ENCODE data around the gene FKBP6.
A peak's percentile ranks its signal among the peaks of the same experiment; 100 is the strongest.
"Not testable (repeated sequence)": the region's sequence is repeated elsewhere in the genome, so short reads cannot be mapped to it uniquely, and the experiment has no call there.

Gene FKBP6

GRCh38 chr7:73324081-73324845 is 3.7 kb upstream of the FKBP6 start:
- peak; percentile 87 for DNase-seq (ENCODE audit: low spot score)

DNA sequence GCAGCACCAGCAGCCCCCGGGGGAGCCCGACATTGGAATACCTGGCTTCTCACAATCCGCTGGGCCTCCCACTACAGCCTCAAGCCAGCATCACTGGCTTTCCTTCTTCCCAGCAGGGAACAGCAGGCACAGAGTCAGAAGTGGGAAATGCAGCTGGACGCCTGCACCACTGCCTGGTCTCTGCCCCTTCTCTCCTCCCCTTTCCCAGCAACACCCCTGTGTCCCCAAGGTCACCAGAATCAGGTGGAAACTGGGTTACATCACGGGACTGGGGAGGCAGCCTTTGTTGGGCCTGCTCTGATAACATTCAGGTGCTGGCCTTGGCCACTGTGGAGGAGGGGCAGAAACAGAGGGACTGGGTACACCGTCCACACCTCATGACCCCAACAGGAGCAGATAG is 2.5 kb upstream of the FKBP6 start:
- DNase-seq (ENCODE audit: low spot score), result not testable (repeated sequence)

DNA sequence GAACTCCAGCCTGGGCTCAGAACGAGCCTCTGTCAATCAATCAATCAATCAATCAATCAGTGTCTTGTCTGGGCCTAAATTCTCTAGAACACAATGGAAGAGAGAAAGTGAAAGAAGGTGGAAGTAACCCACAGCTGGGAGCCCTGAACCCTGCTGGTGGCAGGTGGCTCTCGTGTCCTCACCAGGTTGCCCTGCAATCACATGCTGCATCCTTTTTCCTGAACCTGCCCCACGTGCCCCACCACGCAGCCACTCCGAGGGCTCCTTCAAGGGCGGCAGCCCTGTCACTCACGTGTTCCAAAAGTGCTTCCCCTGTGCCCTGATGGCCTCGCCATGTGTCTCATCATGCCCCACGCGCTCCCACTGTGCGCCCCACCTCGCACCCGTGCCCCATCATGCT is 512 bp upstream of the FKBP6 start:
- not testable (repeated sequence) for DNase-seq (ENCODE audit: low spot score)

GRCh38 chr7:73328696-73329095 is 735 bp downstream of the FKBP6 start:
- no peak for DNase-seq (ENCODE audit: low spot score)

- no peak for DNase-seq (ENCODE audit: low spot score)
Observed at GRCh38 chr7:73329861-73330581, 2.1 kb downstream of the FKBP6 start.

- no peak for DNase-seq (ENCODE audit: low spot score)
Observed at GRCh38 chr7:73330772-73331171, 2.8 kb downstream of the FKBP6 start.

- no peak for DNase-seq (ENCODE audit: low spot score)
Observed at GRCh38 chr7:73332447-73332846, 4.5 kb downstream of the FKBP6 start.

- no peak for DNase-seq (ENCODE audit: low spot score)
Observed at GRCh38 chr7:73338321-73338720, 10.4 kb downstream of the FKBP6 start.

DNA sequence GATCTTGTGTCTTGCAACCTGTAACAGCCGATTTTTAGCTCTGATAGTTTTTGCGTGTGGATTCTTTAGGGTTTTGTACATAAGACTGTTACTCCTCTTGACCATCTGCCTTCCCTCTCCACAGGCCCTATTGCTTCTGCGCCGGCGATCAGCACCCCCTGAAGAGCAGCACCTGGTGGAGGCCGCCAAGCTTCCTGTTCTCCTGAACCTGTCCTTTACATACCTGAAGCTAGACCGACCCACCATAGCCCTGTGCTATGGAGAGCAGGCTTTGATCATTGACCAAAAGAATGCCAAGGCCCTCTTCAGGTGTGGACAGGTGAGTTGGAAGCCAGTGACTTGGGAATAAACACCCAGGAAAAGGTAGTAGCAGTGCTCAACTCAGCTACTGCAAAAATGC is 12.6 kb downstream of the FKBP6 start:
- DNase-seq (ENCODE audit: low spot score), result no peak

GRCh38 chr7:73341877-73342276 is 13.9 kb downstream of the FKBP6 start:
- DNase-seq (ENCODE audit: low spot score), result no peak

GRCh38 chr7:73342645-73343044 is 14.7 kb downstream of the FKBP6 start:
- DNase-seq (ENCODE audit: low spot score), result no peak

- no peak for DNase-seq (ENCODE audit: low spot score)
Observed at GRCh38 chr7:73343671-73344380, 15.9 kb downstream of the FKBP6 start.

GRCh38 chr7:73345538-73345937 is 17.6 kb downstream of the FKBP6 start:
- DNase-seq (ENCODE audit: low spot score), result no peak

GRCh38 chr7:73345951-73346350 is 18.0 kb downstream of the FKBP6 start:
- no peak for DNase-seq (ENCODE audit: low spot score)

DNA sequence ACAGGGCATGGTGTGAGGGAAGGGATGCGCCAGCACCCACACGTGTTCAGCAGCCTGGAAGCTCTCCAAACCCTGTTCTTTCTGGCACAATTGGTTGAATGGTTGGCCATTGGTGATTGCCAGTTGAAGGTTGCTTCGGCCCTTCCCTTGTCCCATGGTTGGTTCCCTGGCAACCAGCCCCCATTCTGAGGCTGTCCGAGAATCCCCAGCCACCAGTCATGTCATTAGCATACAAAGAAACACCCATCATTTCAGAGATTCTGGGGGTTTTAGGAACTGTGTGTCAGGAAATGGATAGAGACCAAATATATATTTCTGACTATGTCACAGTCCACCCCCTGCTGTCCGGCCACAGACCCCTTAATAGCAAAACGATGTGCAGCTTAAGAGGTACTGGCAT is 21.8 kb downstream of the FKBP6 start:
- DNase-seq (ENCODE audit: low spot score), result no peak

DNA sequence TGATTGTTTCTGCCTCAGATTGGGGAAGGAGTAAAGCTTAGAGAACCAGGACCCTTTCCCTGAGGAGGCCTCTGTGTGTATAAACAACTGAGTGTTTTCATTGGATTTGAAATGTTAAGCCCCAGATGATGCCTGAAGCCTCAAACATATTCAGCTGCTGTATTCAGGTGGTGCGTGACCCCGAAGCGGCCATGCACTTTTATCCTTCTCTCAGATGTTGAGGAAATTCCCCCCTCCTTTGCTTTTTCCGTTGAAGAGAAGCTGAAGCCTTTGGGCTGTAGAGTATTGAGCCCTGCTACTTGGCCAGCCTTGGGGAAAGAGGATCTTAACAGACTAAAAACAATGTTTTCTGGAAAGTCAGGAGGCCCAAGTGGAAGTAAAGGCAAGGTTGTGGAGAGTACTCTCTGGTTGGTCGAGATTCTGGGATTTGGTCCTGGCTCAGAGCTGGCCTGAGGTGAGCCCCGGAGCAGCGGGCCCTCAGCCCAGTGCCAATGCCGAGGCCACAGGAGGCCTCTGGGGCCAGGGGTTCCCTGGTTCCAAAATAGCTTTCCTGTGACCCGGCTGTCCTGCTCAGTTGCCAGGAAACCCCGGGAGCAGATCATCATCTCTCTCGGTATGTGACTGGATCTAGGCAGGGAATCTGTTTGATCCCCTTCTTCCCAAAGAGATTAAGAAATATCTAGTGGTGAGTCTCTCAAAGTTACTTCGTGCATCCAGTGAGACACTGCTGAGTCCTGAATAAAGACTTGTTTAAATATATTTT is 22.5 kb downstream of the FKBP6 start:
- no peak for DNase-seq (ENCODE audit: low spot score)

DNA sequence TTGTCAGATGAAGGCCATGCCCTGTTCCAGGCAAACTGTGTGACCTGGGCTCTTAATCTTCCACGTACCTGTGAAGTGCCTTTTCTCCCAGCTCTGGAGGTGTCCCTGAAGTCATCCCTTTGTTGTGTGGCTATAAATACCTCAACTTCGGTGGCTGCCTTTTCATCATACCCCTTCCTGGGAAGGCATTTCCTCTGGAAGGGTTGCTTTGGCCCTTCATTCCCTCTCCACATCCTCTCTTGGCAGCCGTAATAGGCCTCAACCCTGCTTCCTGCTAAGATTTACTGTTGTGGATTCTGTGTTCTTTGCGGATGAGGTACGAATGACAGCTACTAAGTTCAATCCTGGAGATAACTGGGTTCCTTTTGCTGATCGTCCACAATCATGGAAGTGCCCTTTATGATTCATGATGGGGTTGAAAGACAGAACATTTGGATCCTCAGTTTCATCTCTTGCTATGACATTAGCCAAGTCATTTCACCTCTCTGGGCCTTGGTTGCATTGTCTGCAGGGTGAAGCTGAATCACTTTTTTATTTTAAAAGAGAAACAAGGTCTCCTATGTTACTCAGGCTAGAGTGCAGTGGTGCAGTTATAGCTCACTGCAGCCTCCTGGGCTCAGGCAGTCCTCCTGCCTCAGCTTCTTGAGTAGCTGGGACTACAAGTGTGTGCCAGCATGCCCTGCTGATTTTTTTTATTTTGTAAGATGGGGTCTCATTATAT is 23.6 kb downstream of the FKBP6 start:
- no peak for DNase-seq (ENCODE audit: low spot score)

- no peak for DNase-seq (ENCODE audit: low spot score)
Observed at GRCh38 chr7:73352784-73353183, 24.8 kb downstream of the FKBP6 start.

- DNase-seq (ENCODE audit: low spot score), result peak; percentile 20
Observed at GRCh38 chr7:73353243-73353642, 25.3 kb downstream of the FKBP6 start.

- DNase-seq (ENCODE audit: low spot score), result no peak
Observed at GRCh38 chr7:73354196-73354595, 26.2 kb downstream of the FKBP6 start.

DNA sequence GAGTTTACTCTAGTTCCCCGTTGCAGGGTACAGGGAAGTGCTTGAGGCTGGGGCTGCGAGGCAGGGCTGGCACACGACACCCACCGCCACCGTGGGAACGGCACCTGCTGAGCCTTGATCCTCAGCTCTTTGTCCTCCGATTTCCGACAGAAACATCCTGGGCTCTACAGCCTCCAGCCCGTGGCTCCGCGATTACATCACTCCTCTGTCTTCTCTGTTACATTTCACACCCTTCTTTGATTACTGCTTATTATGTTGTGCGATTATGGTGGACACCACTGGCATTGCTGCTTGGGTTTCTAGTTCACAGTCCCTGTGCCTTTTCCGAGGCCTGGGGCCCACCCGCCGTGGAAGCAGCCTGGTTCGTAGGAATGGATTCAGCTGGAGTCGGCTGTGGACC is 26.9 kb downstream of the FKBP6 start:
- no peak for DNase-seq (ENCODE audit: low spot score)

DNA sequence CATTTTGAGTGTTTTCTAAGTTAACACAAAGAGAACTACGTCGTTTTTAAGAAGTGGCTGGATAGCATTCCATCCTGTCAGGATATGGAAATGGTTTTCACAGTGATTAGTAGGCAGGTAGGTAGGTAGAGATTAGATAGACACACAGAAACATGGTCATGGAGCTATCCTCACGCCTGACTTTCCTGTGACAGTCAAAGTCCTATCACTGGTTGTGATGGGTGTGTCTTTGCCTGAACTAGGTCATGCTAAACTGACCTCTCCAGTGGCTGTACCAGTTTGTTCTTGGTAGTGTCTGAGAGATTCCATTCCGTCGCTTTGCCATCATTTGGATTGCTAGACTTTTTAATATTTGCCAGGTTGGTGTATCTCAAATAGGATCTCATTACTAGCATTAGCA is 28.2 kb downstream of the FKBP6 start:
- no peak for DNase-seq (ENCODE audit: low spot score)
